Endothelial cell of umbilical vein (primary cell): ENCODE data around the gene MAP4K1.

Experiments
- CTCF ChIP-seq, 2 donors: IDR thresholded peaks; 1 replicate in 1 of 2; 2 replicates in 1 of 2; pipeline ENCODE4 v1.5.1; 2011; ENCODE audit warnings: low read length in 2 of 2, mild to moderate bottlenecking in 2 of 2, moderate library complexity in 2 of 2, control low read depth in 1 of 2, inconsistent platforms in 1 of 2, low read depth in 1 of 2; ENCODE audit not compliant: insufficient read depth in 1 of 2; ENCODE audit errors: extremely low read depth in 1 of 2
- EZH2 ChIP-seq: IDR thresholded peaks from 2 replicates; pipeline ENCODE4 v1.6.1; 2012; ENCODE audit warnings: borderline replicate concordance, low read depth, mild to moderate bottlenecking, moderate library complexity, low read length, inconsistent platforms; ENCODE audit not compliant: severe bottlenecking
- MAX ChIP-seq: IDR thresholded peaks from 2 replicates; pipeline ENCODE4 v1.6.1; 2011; ENCODE audit not compliant: insufficient read depth, insufficient read length
- POLR2A ChIP-seq: IDR thresholded peaks from 2 replicates; pipeline ENCODE4 v1.6.1; 2012; ENCODE audit warnings: low read depth, mild to moderate bottlenecking, control low read depth, low read length
- POLR2AphosphoS5 ChIP-seq: IDR thresholded peaks from 2 replicates; pipeline ENCODE4 v1.6.1; 2012; ENCODE audit warnings: low read depth, mild to moderate bottlenecking, control low read depth, low read length, moderate library complexity; ENCODE audit not compliant: insufficient read depth

GRCh38 chr19:38542040-38542439 is 75.7 kb downstream of the MAP4K1 start:
- TF ChIP-seq CTCF (IDR thresholded peaks at IDR 0.05; ENCODE audit: extremely low read depth in 1 of 2, insufficient read depth in 1 of 2, low read depth in 1 of 2, low read length in 2 of 2) (no peak), MAX (no peak), EZH2 (no peak), POLR2A (no peak), POLR2AphosphoS5 (no peak)
